Mesodermal cell (in vitro differentiated cells): ENCODE measurements around the gene RNF26.

Experiments
- H3K27ac ChIP-seq: 2 replicates; pipeline ENCODE4 v1.7.0; 2013; ENCODE audit warnings: mild to moderate bottlenecking, low read depth, low read length, moderate library complexity; ENCODE audit not compliant: severe bottlenecking
- H3K36me3 ChIP-seq: 2 replicates; pipeline ENCODE4 v1.7.1; 2013; ENCODE audit warnings: mild to moderate bottlenecking, low read length, moderate library complexity; ENCODE audit not compliant: control insufficient read depth, insufficient read depth
- H3K4me1 ChIP-seq: one replicate; pipeline ENCODE4 v1.7.1; 2013; ENCODE audit warnings: mild to moderate bottlenecking, low read length; ENCODE audit not compliant: insufficient read depth, control insufficient read depth, poor library complexity, severe bottlenecking
- H3K4me3 ChIP-seq: 2 replicates; pipeline ENCODE4 v1.7.0; 2013; ENCODE audit warnings: low read length, control low read depth, mild to moderate bottlenecking; ENCODE audit not compliant: insufficient read depth, poor library complexity, severe bottlenecking; ENCODE audit errors: extremely low read depth
- H3K9me3 ChIP-seq: 2 replicates; pipeline ENCODE4 v1.7.1; 2013; ENCODE audit warnings: mild to moderate bottlenecking, low read length, moderate library complexity; ENCODE audit not compliant: control insufficient read depth
- WGBS, 2 experiments: methylation state at CpG; one replicate each; pipeline ENCODE4 v1.1.5; 2013; ENCODE audit warnings: missing lambda C conversion rate in 2 of 2; ENCODE audit not compliant: insufficient coverage in 2 of 2; 5-methylcytosine and 5-hydroxymethylcytosine counted together

RNF26 gene

DNA sequence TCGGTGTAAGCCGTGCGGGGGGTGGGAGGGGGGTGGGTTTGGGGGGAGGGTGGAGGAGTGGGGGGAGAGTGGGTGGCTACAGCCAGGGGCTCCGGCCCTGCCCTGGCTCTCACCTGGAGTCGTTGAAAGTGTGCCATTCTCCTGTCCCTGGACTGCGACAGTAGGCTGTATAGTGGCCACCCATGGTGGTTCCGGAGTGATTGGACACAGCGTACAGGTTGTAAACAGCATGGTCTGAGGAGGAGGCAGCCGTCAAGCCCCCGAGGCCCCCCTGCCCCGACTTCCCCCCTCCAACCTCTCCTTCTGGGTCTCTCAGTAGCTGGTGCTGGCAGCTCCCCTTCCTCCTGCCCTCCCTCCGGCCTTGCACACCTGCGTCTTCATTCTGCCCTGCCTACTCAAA lies 22.7 kb downstream of the RNF26 start:
- Histone ChIP-seq H3K9me3 (no peaks in the 10 kb centered on the region), H3K27ac (no peak overlapping the region), H3K4me3 (no peak overlapping the region), H3K4me1 (peaks cover 19% of the 10 kb centered on the region), H3K36me3 (peaks cover 6% of the 10 kb centered on the region)
- 76 to 82% methylated on average over 6 of the region's 13 CpGs for WGBS, 2 experiments

DNA sequence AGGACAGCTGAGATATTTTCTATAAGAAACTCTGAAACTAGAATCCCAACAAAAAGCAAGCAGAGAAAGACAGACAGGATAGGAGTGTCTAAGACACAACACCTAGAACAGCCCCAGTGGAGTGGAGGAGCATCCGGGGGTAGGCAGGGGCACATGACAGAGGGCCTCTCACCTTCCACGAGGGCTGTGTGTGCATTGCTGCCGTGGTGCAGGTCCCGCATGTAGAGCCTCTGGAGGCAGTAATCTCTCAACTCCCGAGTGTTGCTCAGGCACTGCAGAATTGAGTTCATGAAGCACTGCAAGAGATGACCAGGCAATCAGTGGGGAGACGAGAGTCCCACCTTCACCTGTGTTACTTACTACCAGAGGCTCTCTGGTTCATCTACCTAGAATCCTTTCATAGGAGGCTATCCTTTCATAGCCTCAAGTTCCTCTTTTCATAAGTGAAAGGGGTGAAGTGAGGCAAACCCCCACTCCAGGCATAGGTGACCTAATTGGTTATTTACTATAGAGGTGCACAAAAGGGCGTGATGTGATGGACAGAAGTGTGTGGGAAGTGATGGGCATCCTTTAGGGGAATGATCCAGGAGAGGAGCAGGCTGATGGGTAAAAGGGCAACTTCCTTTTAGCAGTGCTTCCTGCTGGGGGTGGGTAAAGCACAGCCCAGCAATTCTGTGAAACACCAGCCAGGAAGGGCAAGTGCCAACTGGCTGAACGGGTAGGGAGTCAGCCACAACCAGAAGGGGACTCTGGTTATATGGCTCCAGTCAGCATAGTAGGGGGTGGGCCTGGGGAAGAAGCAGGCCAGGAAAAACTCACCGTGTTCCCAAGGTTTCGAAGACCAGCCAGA lies 25.3 kb downstream of the RNF26 start:
- 83 to 90% methylated on average over 7 to 10 of the region's 10 CpGs for WGBS, 2 experiments
- Histone ChIP-seq H3K27ac (no peak overlapping the region), H3K4me3 (no peak overlapping the region), H3K4me1 (peaks cover 35% of the 10 kb centered on the region), H3K36me3 (peaks cover 6% of the 10 kb centered on the region), H3K9me3 (no peaks in the 10 kb centered on the region)

DNA sequence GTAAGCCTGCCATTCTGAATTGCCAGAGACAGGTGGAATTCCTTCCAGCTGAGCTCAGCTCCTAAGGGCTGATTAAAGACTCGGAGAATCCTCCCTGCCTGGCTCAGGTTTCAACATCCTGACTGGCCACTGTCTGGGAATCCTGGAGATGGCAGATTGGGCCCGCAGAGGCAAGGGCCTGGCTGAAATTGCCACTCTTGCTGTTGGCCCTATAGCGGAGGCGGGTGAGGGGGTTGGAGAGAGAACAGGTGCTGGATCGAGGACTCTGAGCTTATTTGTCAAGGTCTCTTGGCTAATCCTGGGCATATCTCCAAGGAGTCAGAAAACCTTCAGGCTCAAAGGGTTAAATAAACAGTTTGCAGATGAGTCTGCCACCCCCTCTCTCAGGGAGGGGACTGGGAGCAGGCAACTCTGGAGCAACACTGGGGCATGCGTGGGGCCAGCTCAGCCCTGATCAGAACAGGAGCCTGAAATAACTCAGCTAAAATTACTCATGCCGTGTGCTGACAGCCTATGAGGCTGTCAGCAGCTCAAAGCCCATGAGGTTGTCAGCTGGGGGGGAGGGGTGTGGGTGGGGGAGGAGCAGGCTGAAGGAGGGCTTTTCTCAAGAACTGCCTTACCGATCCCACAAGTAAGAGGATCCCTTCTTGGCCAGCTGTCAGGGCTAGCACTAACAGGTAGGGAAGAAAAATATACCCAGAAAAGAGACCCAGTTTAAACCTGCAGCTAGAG lies 26.9 kb downstream of the RNF26 start:
- H3K4me1 ChIP-seq = peaks cover 40% of the 10 kb centered on the region
- 3 to 12% methylated on average over 7 to 8 of the region's 8 CpGs for WGBS, 2 experiments
- H3K36me3 ChIP-seq = peaks cover 6% of the 10 kb centered on the region
- H3K27ac ChIP-seq = peak overlapping the region; percentile 88
- no peak overlapping the region for H3K4me3 ChIP-seq
- no peaks in the 10 kb centered on the region for H3K9me3 ChIP-seq

DNA sequence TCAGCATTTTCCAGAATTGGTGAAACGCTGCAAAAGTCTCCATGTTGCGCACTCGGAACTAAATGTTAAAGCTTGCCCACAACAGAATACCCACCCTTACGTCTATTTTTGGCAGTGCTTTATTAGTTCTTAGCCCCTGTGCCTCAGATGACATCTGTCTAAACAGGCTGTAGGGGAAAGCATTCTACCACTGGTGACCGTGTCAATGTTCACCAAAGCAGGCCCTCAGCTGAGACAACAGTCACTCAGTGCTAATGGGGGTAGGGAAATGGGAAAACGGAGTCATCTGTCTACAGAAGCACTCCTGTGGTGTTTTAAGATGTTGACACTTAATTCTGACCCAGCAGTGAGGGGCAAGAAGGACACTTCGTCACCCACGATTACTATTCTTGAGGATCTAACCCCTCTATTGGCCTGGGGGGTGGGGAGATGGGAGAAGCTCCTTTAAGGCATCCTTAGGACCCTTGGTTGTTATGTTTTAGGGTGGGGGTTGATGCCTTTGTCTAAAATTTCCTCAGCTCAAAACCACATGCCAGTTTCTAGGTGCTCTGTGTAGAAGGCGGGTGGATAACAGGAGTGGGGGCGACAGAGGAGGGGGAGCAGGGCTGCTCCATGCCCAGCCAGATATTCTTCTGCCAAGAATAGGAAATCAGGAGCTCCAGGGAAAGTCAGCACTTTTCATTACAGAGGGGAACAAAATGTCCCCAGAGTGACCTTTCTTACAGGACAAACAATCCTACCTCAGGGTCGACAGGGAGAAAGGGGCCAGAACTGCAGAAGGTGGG lies 27.8 kb downstream of the RNF26 start:
- H3K9me3 ChIP-seq = no peaks in the 10 kb centered on the region
- H3K4me3 ChIP-seq = peak overlapping the region; percentile 2
- H3K27ac ChIP-seq = peak overlapping the region; percentile 12
- peaks cover 6% of the 10 kb centered on the region for H3K36me3 ChIP-seq
- WGBS, 2 experiments = 81 to 84% methylated on average over 8 of the region's 11 CpGs
- H3K4me1 ChIP-seq = peaks cover 40% of the 10 kb centered on the region

DNA sequence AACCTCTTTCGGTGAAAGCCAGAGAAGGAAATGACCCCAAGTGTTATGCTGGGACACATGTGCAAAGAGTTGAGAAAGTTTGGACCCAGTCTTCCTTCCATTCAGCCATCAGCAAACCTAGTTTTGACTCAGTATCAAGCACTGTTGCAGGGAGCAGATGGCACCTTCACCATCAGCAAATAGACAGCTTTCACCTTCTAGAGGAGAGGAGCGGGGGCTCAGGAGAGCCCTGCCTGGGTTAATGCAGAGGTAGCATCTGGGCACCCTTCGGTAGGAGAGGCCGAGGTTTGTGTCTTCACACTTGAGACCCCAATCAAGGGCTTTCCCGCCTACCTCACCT lies 28.4 kb downstream of the RNF26 start:
- 94 to 98% methylated on average over 4 to 5 of the region's 5 CpGs for WGBS, 2 experiments
- H3K4me1 ChIP-seq = peaks cover 40% of the 10 kb centered on the region

DNA sequence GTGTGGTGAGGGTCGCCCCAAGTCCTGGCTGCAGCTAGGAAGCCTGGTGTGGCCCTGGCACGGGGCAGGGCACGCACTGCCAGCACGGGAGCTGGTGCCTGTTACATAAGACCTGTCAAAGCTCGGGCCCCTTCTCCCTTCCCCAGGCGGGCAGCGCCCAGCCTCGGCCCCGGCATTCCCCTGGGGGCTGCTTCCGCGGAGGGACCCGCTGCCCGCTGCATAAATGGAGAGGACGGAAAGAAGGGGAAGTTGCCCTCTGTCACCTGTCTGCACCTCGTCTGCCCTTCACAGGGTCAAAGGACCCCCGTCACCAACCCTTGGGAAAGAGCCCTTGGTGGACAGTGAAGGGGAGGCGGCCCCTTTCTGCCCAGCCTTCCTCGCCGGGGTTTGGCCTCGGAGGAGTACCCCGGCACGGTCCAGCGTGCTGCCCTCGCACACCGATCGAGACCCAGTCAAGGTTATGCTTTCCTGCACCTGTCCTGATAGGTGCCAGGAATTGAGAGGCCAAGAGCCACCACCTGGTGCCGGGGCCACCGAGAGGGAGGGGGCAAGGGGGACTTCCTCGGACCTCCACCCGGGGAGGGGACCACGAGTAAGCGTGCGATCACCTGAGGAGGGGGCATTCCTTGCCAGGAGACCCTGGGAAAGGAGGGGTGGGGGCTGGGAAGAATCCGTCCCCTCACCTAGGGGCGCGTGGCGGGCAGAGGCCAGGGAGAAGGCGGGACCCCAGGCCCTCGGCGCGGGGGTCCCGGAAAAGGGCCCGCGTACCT lies 28.9 kb downstream of the RNF26 start:
- peak overlapping the region; percentile 28 for H3K4me3 ChIP-seq
- H3K36me3 ChIP-seq = no peaks in the 10 kb centered on the region
- no peaks in the 10 kb centered on the region for H3K9me3 ChIP-seq
- WGBS, 2 experiments = 72 to 79% methylated on average over 24 to 28 of the region's 44 CpGs
- H3K27ac ChIP-seq = no peak overlapping the region
- peaks cover 41% of the 10 kb centered on the region for H3K4me1 ChIP-seq

More for the DNA sequence above, 28.4 kb downstream of the RNF26 start:
- Histone ChIP-seq H3K9me3 (no peaks in the 10 kb centered on the region), H3K27ac (no peak overlapping the region), H3K36me3 (peaks cover 4% of the 10 kb centered on the region), H3K4me3 (no peak overlapping the region)

DNA sequence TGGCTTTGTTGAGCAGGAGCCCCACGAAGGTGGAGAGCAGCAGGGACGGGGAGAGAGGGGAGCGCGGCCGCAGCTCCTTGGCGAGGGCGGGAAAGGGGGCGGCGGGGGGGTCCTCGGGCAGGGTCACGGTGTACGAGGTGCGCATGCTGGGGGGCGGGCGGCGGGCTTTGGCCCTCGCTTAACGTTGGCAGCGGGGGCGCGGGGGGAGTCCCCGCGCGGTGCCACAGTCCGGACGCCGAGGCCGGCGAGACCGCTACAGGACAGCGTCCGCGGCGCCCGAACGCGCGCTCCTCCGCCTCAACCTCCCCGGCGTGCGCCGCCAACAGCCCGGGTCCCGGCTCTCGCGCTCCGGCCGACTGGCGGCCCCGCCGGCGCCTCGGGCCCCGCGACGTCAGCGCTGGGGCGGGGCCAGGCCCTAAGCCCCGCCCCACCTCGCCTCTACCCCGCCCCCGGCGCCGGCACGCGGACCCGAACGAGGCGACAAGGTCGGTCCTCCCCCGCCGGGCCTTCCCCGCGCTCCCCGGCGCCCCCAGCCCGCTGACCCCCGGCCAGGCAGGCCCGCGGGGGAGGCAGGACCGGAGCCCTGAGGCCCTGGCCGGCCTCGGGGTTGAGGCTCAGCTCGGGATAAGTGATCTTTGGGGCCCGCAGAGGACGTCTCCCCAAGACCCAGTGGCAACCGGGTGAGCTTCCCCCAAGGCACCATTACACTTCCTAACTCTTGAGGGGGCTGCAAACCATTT lies 29.7 kb downstream of the RNF26 start:
- no peaks in the 10 kb centered on the region for H3K9me3 ChIP-seq
- H3K4me3 ChIP-seq = peak overlapping the region; percentile 28
- peaks cover 43% of the 10 kb centered on the region for H3K4me1 ChIP-seq
- no peak overlapping the region for H3K27ac ChIP-seq
- H3K36me3 ChIP-seq = no peaks in the 10 kb centered on the region
- 4 to 5% methylated on average over 74 to 80 of the region's 88 CpGs for WGBS, 2 experiments

DNA sequence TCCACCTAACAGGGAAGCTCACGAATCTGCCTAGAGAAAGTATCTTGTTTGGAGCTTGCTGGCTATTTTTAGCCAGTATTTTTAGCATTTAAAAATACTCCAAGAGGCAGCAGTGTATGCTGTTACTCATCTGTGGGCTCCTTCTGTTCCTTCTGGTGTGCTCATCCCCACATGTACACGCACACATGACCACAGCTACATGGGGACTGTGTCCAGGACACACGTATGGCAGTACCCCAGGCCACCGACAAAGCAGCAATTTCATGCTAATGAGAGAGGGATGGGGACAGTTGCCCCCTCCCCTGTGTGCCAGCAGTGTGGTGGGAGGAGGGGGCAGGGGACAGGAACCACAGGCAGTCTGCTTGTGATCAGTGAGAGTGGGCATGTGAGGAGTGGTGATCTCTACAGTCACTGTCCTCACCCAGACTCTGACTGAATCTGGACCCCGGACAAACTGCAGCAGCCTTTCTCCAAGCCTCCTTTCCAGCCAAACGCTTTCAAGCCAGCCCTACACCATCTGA lies 30.8 kb downstream of the RNF26 start:
- Histone ChIP-seq H3K4me1 (peaks cover 41% of the 10 kb centered on the region), H3K4me3 (no peak overlapping the region), H3K9me3 (no peaks in the 10 kb centered on the region), H3K27ac (no peak overlapping the region), H3K36me3 (no peaks in the 10 kb centered on the region)
- 67 to 76% methylated on average over 4 to 5 of the region's 6 CpGs for WGBS, 2 experiments

DNA sequence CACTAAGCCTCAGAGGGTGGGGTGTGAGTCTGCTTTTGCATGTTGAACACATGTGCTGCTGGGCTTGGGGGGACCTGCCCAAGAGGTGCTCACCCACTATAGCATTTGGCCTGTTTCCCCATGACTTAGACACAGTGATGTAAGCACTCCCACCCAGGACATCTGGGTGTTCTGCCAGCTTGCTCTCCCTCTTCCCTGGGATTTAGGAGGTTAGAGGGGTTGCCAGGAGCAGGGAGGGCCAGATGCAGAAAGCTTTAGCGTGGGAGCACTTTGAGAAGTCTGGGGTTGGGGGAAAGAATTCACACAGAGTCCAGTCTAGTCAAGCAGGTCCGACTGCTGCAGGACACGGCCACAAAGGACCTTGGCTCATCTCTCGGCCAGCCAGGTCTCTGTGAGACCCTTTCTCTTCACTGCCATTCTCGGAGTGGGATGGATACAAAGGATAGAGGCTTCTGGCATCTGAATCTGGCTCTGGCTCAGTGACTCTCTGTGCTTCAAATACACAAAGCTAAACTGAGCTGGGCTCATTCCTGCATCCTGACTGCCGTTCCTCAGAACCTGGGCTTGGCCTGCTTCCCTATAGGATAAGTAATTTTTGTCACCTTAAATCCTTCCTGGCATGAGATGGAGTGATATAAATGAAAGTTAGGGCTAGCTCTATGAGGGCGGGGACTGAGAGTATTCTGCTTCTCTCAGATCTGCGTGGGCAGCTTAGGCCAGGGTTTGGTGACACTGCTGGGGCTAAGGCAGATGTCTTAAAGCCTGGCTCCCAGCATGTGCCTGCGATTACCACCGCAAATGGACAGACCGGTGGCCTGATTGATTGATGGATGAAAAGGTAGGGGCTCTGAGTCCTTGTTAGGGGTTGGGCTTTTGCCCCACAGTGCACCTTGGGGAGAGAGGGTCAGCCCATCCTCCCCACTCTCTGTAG lies 32.6 kb downstream of the RNF26 start:
- Histone ChIP-seq H3K27ac (no peak overlapping the region), H3K4me3 (no peak overlapping the region), H3K36me3 (no peaks in the 10 kb centered on the region), H3K9me3 (no peaks in the 10 kb centered on the region), H3K4me1 (peaks cover 32% of the 10 kb centered on the region)
- WGBS, 2 experiments = 92 to 97% methylated on average over 10 of the region's 11 CpGs
